Suppressor macrophage treated with lipopolysaccharide for 1 hour (primary cell): ENCODE data around the gene EPS15.
"Not testable (repeated sequence)": the region's sequence is repeated elsewhere in the genome, so short reads cannot be mapped to it uniquely, and the experiment has no call there.

Experiments used
- DNase-seq, 3 donors: peaks; one replicate each; pipeline ENCODE4 v3.0.0-alpha.2; 2020 to 2022

EPS15 gene

DNA sequence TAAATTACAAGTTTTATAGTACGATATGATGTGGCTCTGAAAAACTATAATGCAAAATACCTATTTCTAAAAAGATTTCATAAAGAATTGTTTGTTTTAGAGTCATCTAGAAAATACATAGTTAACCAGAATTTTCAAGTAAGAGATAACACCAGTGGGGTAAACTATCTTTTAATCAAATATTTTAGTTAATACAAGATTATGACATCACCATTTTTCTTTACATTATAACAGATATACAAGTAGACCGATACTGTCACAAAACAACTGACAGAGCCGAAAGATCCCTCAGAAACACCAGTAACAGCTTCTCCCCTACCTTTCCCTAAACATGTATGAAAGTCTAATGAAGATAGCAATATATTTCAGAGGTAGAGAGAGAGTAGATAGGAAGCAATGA lies 54.2 kb downstream of the EPS15 start:
- no peak for DNase-seq

DNA sequence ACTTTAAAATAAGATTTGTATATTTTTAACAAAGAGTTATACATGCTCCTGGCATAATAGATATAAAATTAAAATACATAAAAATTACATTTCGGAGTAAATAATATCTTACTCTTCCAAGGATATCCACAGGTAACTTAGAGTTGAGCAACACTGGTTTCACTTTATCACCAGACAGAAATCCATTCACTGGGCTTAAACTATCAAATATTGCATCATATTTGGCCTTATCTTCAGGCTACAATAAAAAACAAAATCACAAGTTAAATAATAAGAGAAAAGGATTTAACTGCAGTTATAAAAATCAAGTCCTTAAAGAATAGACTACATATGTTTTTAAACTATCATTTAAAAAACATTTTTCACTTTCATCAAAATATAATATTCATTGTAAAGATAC lies 55.5 kb downstream of the EPS15 start:
- DNase-seq, result no peak

DNA sequence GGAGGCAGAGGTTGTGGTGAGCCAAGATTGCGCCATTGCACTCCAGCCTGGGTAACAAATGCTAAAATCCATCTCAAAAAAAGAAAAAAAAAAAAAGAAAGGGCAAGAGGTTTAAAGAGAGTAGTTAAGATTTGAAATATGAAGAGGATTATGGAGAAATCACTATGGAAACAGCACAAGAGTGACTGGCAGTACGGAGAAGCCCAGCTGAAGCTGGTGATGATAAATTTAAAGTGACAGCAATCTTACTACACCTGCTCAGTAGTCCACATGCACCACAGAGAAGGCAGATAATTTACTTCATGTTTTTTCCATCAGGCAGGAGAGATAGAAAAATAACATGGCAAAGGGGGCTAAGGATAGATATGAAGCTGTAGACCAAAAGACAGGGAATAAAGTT lies 56.8 kb downstream of the EPS15 start:
- DNase-seq, result peak in 1 of 3 donors; percentile 7

DNA sequence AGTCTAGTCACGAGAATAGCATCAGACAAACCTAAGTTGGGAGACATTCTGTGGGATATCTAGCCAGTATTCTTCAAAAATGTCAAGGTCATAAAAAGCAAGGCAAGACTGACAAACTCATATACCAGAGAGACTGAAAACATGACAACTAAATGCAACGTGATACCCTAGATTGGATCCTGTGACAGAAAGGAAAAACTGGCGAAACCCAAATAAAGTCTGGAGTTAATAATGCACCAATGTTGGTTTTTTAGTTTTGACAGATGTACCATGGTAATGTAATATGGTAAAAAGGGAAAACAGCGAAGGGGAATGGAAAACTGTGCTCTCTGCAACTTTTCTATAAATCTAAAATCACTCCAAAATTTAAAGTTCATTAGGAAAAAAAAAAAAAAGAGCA lies 64.5 kb downstream of the EPS15 start:
- DNase-seq, result no peak

DNA sequence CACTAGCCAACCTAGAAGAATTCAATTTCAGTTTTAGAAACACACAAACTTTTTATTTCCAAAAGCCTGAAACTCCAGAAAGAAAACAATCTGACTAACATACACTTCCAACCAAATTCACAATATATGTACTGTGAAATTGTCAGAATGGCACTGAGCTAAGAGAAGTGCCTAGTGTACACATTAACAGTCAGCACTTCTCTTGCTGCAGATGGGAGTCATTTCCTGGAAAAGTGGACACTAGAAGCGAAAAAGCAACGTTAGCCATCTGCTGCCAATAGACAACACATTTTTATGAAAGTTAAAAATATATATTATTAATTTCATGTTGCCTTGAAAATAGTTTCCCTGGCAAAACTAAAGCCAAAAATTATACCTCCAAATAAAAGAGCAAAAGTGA lies 66.1 kb downstream of the EPS15 start:
- DNase-seq, result peak; percentile 28 to 54 (median 29)

DNA sequence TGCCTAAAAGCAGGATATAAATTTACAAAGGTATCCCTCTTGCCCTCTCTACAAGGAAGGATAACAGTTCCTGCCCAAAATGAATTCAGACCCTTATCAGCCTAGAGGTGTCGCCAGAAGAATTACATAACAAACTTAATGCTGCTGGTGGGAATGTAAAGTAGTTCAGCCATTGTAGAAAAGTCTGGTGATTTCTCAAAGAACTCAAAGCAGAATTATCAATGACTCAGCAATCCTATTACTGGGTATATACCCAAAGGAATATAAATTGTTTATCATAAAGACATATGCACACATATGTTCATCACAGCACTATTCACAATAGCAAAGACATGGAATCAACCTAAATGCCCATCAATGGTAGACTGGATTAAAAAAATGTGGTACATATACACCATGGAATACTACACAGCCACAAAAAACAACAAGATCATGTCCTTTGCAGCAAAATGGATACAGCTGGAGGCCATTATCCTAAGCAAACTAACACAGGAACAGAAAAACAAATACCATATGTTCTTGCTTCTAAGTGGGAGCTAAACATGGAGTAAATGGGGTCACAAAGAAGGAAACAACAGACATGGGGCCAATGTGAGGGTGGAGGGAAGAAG lies 70.1 kb downstream of the EPS15 start:
- not testable (repeated sequence) for DNase-seq

DNA sequence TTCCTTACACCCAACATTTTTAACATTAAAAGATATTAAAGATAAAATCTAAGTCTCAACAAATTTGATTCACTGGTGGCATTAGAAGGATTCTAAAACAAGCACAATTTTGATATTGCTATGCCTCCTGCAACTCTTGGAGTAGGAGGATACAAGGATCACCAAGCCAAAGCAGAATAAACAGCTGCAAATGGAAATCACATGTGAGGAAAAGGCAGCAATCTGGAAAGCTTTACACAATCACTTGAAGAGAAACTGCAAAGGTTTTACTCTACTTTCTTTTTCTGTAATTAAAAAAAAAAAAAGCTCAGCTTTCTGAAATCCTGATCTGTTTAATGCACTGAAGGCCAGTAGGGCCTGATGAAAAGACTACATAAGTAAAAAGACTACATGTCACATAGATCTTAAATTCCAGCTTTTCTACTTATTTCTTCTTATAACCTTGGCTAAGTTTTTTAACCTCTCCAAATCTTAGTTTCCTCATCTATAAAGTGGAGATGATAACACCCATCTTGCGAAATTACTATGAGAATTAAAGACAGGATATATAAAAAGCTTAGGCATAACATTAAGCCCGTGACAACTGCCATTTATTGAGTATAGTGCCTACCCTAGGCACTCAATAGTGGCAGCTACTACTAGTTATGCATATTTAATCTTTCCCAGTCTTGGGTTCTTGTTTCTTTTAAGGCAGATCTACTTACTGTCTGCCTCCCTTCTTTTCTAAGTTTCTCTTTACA lies 73.5 kb downstream of the EPS15 start:
- DNase-seq, result no peak

DNA sequence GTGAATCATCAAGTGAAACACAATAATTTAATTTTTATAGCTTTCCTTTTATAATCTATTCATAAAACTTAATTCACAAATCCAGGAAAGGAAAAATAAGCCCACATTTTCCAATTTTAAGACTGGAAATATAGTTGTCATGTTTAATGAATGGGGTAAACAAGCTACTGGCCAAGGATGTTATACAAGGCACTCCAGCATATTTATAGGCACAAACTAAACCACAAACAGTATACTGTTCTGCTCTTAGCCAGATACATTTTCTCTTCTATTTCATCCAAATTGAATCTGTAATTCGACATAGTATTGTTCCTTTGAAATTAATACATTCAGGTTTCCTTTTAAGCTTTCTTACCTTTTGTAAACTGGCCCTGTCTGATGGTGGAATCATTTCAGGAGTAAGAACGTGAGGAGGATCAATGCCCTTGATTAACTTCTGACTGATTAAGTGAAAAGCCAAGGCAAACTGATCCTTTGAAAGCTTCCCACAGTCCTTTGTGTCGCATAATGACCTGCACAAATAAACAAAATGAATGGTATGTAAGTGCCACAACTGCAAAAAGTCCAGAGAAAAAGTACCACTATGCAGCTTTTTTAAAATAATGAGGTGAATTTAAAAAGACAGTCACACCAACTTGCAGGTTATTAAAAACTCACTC lies 74.4 kb downstream of the EPS15 start:
- DNase-seq, result no peak

DNA sequence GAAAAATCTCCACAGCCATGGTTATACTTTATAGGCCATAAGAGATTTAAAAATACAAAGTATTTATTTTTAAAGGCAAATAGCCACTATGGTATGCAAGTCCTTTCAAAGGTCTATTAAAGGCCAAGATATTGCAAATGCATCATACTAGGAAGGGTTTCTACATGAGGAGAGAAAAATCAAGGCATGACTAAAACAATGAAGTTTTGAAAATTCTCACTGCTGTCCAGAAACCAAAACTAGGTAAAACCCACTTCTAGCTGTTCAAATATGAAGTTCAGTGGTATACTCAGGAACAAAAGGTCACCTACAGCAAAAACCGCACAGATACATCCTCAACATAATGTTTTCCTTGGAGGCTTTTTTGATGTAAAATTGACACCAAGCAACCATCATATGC lies 75.0 kb downstream of the EPS15 start:
- no peak for DNase-seq

DNA sequence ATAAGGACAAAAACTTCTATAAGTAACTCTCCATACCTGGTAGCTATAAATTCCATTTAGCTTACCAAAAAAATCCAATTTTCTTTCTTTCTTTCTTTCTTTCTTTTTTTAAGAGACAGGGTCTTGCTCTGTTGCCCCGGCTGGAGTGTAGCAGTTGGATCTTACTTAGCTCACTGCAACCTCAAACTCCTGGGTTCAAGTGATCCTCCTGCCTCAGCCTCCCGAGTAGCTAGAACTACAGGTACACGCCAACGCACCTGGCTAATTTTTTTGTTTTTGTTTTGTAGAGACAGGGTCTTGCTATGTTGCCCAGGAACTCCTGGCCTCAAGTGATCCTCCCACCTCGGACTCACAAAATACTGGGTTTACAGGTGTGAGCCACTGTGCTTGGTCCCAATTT lies 75.5 kb downstream of the EPS15 start:
- DNase-seq, result no peak

DNA sequence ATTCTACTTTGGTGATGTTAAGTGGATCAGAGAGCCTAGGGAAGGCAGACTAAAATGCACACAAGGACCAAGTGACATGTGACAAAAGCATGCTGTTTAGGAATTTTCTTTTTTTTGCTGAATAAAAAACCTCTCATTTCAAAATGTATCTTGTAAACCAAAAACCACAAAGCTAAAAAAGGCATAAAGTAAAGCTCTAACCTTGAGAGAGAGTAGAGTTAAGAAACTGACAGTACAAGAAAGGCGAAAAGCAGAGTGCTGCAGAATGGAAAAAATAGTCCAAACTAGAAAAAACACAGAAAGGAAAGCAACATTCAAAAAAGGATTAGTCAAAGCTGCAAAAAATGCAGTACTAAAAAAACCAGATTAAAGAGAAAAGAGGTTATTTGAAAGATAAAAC lies 76.5 kb downstream of the EPS15 start:
- DNase-seq, result no peak

DNA sequence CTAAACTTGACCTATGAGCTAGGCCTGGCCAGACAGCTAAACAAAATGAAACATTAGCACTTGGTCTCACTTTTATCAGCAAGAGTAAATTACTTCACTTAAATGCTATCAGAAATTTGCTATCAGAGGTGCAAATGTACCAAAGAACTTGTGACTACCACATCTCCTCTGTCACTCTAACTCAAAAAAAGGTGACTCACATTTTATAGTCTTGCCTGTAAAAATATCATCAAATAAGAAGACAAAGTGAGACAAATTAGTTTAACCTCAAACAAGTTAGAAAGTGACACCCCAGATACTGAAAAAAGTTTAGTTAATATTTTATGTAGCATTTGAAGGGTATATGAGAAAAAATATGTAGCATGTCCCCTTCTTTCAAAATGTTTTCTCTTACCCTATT lies 76.9 kb downstream of the EPS15 start:
- no peak for DNase-seq

DNA sequence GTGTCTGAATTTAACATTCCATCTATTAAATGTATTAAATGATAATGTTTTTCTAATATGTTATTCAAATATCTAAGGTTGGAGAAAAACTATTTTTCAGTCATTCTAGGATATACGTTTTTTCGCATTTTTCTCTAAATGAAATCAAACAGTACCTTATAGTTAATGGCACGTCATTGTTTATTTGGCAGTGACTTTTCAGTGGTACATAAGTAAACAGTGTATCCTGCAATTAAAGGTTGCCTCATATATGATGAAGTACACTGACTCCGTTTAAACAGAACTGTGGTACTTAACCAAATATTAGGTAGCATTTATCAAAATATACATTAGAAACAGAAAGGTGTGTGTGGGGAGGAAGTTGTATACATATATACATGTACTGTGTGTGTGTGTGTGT lies 79.2 kb downstream of the EPS15 start:
- no peak for DNase-seq

DNA sequence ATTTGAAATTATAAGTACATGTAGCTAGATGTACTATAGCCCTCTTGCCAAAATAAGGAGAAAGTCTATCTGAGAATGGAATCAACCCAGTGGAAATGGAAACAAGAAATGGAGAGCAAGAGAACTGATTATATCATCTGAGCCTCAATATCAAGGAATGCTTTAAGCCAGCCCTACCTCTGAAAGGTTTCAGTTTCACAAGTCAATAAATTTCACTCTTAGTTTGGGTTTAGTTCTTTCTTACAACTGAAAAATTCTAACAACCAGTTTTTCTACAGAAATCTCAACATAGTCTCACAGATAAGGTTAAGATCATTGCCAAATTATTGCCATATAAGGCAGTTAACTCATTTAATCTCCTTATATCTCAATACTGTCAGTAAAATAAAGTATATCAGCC lies 80.0 kb downstream of the EPS15 start:
- DNase-seq, result no peak

DNA sequence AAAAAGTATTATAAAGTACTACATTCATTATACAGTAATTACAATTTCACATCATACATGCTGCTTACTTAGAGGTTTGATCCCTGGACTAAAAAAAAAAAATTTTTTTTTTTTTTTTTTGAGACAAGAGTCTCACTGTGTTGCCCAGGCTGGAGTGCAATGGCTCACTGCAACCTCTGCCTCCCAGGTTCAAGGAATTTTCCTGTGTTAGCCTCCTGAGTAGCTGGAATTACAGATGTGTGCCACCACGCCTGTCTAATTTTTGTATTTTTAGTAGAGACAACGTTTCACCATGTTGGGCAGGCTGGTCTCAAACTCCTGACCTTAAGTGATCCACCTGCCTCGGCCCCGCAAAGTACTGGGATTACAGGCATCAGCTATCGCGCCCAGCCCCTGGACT lies 81.7 kb downstream of the EPS15 start:
- not testable (repeated sequence) for DNase-seq

DNA sequence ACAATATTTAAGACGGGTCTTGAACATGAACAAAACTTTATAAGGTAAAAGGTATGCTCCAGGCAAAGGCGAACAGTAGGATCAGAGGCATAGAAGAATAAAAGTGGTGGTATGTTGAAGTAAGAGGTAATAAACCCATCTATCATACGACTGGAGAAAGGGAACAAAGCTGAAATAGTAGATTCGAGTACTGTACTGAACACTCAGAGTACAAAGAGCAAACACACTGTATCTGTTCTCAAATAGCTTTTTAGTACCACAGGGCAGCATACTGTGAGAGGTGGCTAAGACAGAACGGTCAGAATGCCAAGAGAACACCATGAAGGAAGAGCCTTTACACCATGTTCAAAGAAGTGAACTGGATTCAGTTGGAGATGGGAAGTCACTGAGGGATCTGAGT lies 83.2 kb downstream of the EPS15 start:
- no peak for DNase-seq

DNA sequence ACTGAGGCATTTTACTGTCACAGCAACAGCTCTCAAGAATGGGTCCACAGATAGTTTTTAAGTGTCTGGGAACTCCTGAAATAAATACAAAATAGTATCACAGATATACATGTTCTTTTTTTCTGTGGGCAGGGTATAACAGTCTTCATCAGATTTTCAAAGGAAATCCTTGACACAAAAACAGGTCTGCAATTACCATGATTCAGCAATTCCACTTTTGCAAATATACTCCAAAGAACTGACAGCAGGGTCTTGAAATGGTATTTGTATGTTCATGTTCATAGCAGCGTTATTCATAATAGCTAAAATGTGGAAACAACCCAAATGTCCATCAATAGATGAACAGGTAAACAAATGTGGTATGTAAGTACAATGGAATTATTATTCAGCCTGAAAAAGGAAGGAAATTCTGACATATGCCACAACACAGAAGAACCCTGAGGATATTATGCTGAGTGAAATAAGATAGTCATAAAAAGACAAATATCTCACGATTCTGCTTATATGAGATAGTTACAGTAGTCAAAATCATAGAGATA lies 85.0 kb downstream of the EPS15 start:
- DNase-seq, result no peak

DNA sequence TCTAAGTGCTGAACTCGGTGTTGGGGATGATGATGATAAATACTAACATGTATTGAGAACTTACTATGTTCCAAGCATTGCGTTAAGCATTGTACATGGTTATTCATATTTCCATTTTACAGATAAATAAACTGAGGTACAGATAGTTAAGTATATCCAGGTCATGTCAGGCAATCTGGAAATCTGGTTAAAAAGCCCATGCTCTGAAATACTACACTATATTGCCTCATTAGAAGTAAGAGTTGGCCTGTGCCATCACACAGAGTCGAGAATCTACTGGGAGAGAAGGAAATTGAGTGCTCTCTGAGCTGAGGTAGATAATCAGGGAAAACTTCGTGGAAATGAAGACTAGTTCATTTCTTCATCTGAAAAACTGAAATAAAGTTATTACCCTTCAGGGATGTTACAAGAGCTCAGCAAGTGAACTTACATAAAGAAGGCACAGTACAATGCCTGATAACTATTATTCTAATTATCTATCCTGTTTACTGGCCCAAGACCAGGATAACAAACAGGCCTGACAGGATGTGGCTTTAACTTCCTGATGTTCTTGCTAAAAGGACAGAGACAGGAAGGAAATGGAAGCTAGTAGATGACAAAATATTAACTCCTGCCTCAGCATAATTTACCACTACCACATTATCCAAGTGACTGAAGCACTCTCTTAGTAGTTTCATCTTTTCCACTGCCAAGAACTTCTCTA lies 85.6 kb downstream of the EPS15 start:
- peak in 2 of 3 donors; percentile 20 to 40 for DNase-seq

DNA sequence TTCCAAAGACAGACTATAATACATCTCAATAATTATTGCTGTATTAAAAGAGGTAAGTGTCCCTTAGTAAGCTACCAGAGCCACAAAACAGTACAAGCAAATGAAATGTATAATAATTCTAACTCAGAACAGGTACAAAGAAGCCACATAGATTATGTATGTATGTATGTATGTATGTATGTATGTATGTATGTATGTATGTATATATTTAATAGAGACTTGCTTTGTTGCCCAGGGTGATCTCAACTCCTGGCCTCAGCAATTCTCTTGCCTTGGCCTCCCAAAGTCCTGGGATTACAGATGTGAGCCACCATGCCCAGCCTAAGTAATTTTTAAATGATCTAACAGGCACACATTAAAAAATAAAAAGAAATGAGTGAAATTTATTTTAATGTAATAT lies 86.9 kb downstream of the EPS15 start:
- DNase-seq, result no peak

DNA sequence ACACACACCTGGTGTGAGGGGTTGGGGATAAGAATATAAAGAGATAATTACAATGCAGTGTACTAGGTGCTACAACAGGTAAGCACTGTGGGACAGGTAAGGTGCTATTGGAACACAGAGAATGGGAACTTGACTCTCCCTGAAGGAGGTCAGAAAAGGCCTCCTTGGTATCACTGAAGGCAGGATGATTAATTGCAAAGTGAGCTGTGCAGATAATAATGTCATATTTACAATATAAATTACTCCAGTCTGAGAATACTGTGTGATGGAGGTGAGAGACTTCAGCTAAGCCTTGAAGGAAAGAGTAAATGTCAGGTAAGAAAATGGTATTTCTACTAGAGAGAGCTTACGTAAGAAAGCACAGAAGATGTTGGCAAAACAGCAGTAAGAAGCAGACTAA lies 91.6 kb downstream of the EPS15 start:
- DNase-seq, result no peak

DNA sequence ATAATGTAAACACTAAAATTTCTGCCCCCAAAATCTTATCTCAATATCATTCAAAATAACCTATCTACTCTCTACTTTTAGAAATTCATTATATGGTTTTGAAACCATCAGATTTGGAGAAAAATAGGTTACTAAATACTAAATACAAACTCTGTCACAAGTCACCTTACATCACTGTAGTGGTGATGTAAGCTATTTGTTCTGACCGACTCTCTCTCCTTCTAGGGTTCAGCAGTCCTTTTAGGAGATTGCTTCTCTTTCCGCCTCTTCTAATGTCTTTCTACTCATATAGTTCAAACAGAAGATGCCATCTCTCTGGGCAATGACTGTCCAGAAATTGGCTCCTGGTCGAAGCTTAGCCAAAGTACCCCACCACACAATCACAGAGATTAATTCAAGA lies 93.1 kb downstream of the EPS15 start:
- no peak for DNase-seq

DNA sequence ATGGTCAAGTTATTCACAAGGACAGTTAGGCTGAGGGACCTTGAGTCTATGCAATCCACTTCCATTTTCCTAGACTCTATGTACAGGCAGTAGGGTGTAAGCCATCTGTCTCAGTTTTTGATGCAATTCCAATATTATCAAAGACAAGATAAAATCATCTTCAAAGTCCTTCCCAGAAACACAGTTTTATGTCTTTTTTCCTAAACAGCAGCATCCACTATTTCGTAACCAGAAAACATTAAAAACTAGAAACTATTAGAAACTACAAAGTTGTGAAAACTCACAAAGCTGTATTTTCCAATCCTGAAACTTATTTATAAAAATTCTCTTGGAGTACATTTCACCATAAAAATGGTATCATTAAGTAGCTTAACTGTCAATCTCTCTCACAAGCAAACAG lies 93.8 kb downstream of the EPS15 start:
- DNase-seq, result no peak

DNA sequence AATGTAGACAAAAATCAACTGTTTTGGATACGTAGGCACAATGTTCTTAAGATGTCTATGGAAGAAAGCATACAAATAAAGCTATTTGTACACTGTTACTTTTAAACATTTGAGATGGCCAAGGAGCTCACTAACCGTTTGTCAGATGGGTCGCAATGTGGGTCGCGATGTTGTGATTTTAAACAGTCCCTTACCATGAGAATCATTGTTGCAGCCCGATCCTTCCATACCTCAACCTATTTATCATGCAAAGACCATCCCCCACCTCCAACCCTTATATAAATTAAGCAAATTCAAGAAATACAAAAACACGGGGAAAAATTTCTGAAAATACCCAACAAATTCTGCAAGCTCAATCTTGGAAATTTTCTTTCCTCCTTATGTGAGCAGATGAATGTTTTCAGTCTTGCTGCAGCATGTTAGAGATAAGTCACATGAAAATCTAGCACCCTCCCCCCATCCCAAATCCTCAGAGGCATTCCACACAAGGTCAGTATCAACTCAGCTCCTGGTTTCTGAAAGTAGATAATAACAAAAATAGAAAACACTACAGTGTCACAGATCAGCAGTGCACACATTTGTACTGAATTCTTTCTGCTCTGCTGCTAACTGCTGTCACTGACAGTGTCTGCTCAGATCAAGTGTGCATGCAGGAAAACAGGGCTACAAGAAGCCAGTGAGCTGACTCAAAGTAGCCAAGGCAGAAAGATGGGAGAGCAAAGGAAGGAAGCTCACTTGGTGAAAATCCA lies 95.8 kb downstream of the EPS15 start:
- DNase-seq, result no peak
